ENCODE results near the gene RIMBP3B. TPM values are rescaled to one million over a fixed set of nuclear protein-coding genes. Genes with fewer than 3 reads are reported as not detected.
"Not testable (repeated sequence)": the region's sequence is repeated elsewhere in the genome, so short reads cannot be mapped to it uniquely, and the experiment has no call there.

The RIMBP3B gene
- total RNA-seq, 1 donor from 2014 or later, result 0.16 TPM

GRCh38 chr22:21364362-21364761, 19.2 kb upstream of the RIMBP3B start:
- not testable (repeated sequence) for H3K9me3 ChIP-seq (ENCODE audit: insufficient read depth, low read depth, low read length); H3K4me1 Mint-ChIP-seq (ENCODE audit: low read depth, unreplicated experiment); H3K4me1 ChIP-seq (ENCODE audit: insufficient read depth, low read length); H3K27ac ChIP-seq (ENCODE audit: low read depth, low read length); H3K9me3 Mint-ChIP-seq (ENCODE audit: unreplicated experiment); H3K27me3 ChIP-seq (ENCODE audit: insufficient read depth, low read length); H3K27ac Mint-ChIP-seq (ENCODE audit: unreplicated experiment); H2AFZ ChIP-seq (ENCODE audit: low read depth, low read length); H3K4me2 ChIP-seq (ENCODE audit: low read length); H3K36me3 Mint-ChIP-seq (ENCODE audit: low read depth, unreplicated experiment); H3K4me3 ChIP-seq (ENCODE audit: insufficient read depth, low read depth, low read length); H4K20me1 ChIP-seq (ENCODE audit: insufficient read depth, low read length); H3K36me3 ChIP-seq (ENCODE audit: insufficient read depth, low read length); H3K4me3 Mint-ChIP-seq (ENCODE audit: unreplicated experiment); DNase-seq (ENCODE audit: low read depth); H3K27me3 Mint-ChIP-seq (ENCODE audit: low read depth, unreplicated experiment); FAIRE-seq; H3K79me2 ChIP-seq (ENCODE audit: insufficient read depth, low read length); H3K9ac ChIP-seq (ENCODE audit: low read length)

GRCh38 chr22:21365337-21365736, 18.2 kb upstream of the RIMBP3B start:
- H3K27me3 ChIP-seq (ENCODE audit: insufficient read depth, low read length); H3K4me1 ChIP-seq (ENCODE audit: insufficient read depth, low read length); H3K27ac ChIP-seq (ENCODE audit: low read depth, low read length); H3K4me3 ChIP-seq (ENCODE audit: insufficient read depth, low read depth, low read length); H3K27me3 Mint-ChIP-seq (ENCODE audit: low read depth, unreplicated experiment); H2AFZ ChIP-seq (ENCODE audit: low read depth, low read length); H3K4me1 Mint-ChIP-seq (ENCODE audit: low read depth, unreplicated experiment); H3K4me3 Mint-ChIP-seq (ENCODE audit: unreplicated experiment); H3K36me3 ChIP-seq (ENCODE audit: insufficient read depth, low read length); H3K9ac ChIP-seq (ENCODE audit: low read length); H3K4me2 ChIP-seq (ENCODE audit: low read length); H3K79me2 ChIP-seq (ENCODE audit: insufficient read depth, low read length); H3K27ac Mint-ChIP-seq (ENCODE audit: unreplicated experiment); H3K36me3 Mint-ChIP-seq (ENCODE audit: low read depth, unreplicated experiment); H3K9me3 ChIP-seq (ENCODE audit: insufficient read depth, low read depth, low read length); H4K20me1 ChIP-seq (ENCODE audit: insufficient read depth, low read length); H3K9me3 Mint-ChIP-seq (ENCODE audit: unreplicated experiment); FAIRE-seq; DNase-seq (ENCODE audit: low read depth): not testable (repeated sequence)

- H2AFZ ChIP-seq (ENCODE audit: low read depth, low read length); H3K27ac ChIP-seq (ENCODE audit: low read depth, low read length); H3K4me3 ChIP-seq (ENCODE audit: insufficient read depth, low read depth, low read length); H3K9me3 ChIP-seq (ENCODE audit: insufficient read depth, low read depth, low read length); H3K4me1 Mint-ChIP-seq (ENCODE audit: low read depth, unreplicated experiment); H3K27ac Mint-ChIP-seq (ENCODE audit: unreplicated experiment); FAIRE-seq; H3K27me3 Mint-ChIP-seq (ENCODE audit: low read depth, unreplicated experiment); H3K36me3 ChIP-seq (ENCODE audit: insufficient read depth, low read length); DNase-seq (ENCODE audit: low read depth); H3K9me3 Mint-ChIP-seq (ENCODE audit: unreplicated experiment); H4K20me1 ChIP-seq (ENCODE audit: insufficient read depth, low read length); H3K27me3 ChIP-seq (ENCODE audit: insufficient read depth, low read length); H3K4me2 ChIP-seq (ENCODE audit: low read length); H3K4me3 Mint-ChIP-seq (ENCODE audit: unreplicated experiment); H3K9ac ChIP-seq (ENCODE audit: low read length); H3K4me1 ChIP-seq (ENCODE audit: insufficient read depth, low read length); H3K36me3 Mint-ChIP-seq (ENCODE audit: low read depth, unreplicated experiment); H3K79me2 ChIP-seq (ENCODE audit: insufficient read depth, low read length): not testable (repeated sequence)
Measured at GRCh38 chr22:21368603-21369310, 14.8 kb upstream of the RIMBP3B start.

- not testable (repeated sequence) for H3K4me2 ChIP-seq (ENCODE audit: low read length); H3K27ac Mint-ChIP-seq (ENCODE audit: unreplicated experiment); H3K36me3 ChIP-seq (ENCODE audit: insufficient read depth, low read length); H3K9ac ChIP-seq (ENCODE audit: low read length); H3K4me1 ChIP-seq (ENCODE audit: insufficient read depth, low read length); H3K9me3 Mint-ChIP-seq (ENCODE audit: unreplicated experiment); H3K4me1 Mint-ChIP-seq (ENCODE audit: low read depth, unreplicated experiment); H3K79me2 ChIP-seq (ENCODE audit: insufficient read depth, low read length); H3K4me3 ChIP-seq (ENCODE audit: insufficient read depth, low read depth, low read length); H3K4me3 Mint-ChIP-seq (ENCODE audit: unreplicated experiment); H3K36me3 Mint-ChIP-seq (ENCODE audit: low read depth, unreplicated experiment); DNase-seq (ENCODE audit: low read depth); FAIRE-seq; H3K27me3 ChIP-seq (ENCODE audit: insufficient read depth, low read length); H3K27ac ChIP-seq (ENCODE audit: low read depth, low read length); H4K20me1 ChIP-seq (ENCODE audit: insufficient read depth, low read length); H2AFZ ChIP-seq (ENCODE audit: low read depth, low read length); H3K9me3 ChIP-seq (ENCODE audit: insufficient read depth, low read depth, low read length); H3K27me3 Mint-ChIP-seq (ENCODE audit: low read depth, unreplicated experiment)
Measured at GRCh38 chr22:21375880-21376279, 7.7 kb upstream of the RIMBP3B start.

- H3K27ac ChIP-seq (ENCODE audit: low read depth, low read length); H2AFZ ChIP-seq (ENCODE audit: low read depth, low read length); H3K4me3 Mint-ChIP-seq (ENCODE audit: unreplicated experiment); H3K27me3 Mint-ChIP-seq (ENCODE audit: low read depth, unreplicated experiment); H3K27ac Mint-ChIP-seq (ENCODE audit: unreplicated experiment); DNase-seq (ENCODE audit: low read depth); H3K4me1 ChIP-seq (ENCODE audit: insufficient read depth, low read length); H3K9me3 ChIP-seq (ENCODE audit: insufficient read depth, low read depth, low read length); H3K4me2 ChIP-seq (ENCODE audit: low read length); H3K4me3 ChIP-seq (ENCODE audit: insufficient read depth, low read depth, low read length); H3K27me3 ChIP-seq (ENCODE audit: insufficient read depth, low read length); FAIRE-seq; H3K79me2 ChIP-seq (ENCODE audit: insufficient read depth, low read length); H3K9ac ChIP-seq (ENCODE audit: low read length); H3K36me3 Mint-ChIP-seq (ENCODE audit: low read depth, unreplicated experiment); H3K4me1 Mint-ChIP-seq (ENCODE audit: low read depth, unreplicated experiment); H4K20me1 ChIP-seq (ENCODE audit: insufficient read depth, low read length); H3K36me3 ChIP-seq (ENCODE audit: insufficient read depth, low read length); H3K9me3 Mint-ChIP-seq (ENCODE audit: unreplicated experiment): not testable (repeated sequence)
Measured at GRCh38 chr22:21384468-21385357, 1.2 kb downstream of the RIMBP3B start.

GRCh38 chr22:21389480-21389879, 5.9 kb downstream of the RIMBP3B start:
- not testable (repeated sequence) for H3K79me2 ChIP-seq (ENCODE audit: insufficient read depth, low read length); H3K4me3 ChIP-seq (ENCODE audit: insufficient read depth, low read depth, low read length); H3K27me3 Mint-ChIP-seq (ENCODE audit: low read depth, unreplicated experiment); H3K4me1 ChIP-seq (ENCODE audit: insufficient read depth, low read length); H3K27ac ChIP-seq (ENCODE audit: low read depth, low read length); H3K9ac ChIP-seq (ENCODE audit: low read length); DNase-seq (ENCODE audit: low read depth); H3K9me3 Mint-ChIP-seq (ENCODE audit: unreplicated experiment); H3K27me3 ChIP-seq (ENCODE audit: insufficient read depth, low read length); H3K4me1 Mint-ChIP-seq (ENCODE audit: low read depth, unreplicated experiment); FAIRE-seq; H4K20me1 ChIP-seq (ENCODE audit: insufficient read depth, low read length); H3K9me3 ChIP-seq (ENCODE audit: insufficient read depth, low read depth, low read length); H3K36me3 Mint-ChIP-seq (ENCODE audit: low read depth, unreplicated experiment); H3K4me2 ChIP-seq (ENCODE audit: low read length); H3K27ac Mint-ChIP-seq (ENCODE audit: unreplicated experiment); H3K4me3 Mint-ChIP-seq (ENCODE audit: unreplicated experiment); H3K36me3 ChIP-seq (ENCODE audit: insufficient read depth, low read length); H2AFZ ChIP-seq (ENCODE audit: low read depth, low read length)
